Caco-2 (cell line): Measurements from ENCODE around the gene SPEG. TPM values are rescaled to one million over a fixed set of nuclear protein-coding genes. Genes with fewer than 3 reads are reported as not detected.

Experiments used
- BruUV-seq: library from RNA; stranded (reverse); fragments of 400-500 nt; replicated peaks from 2 replicates; lab custom pipeline; 2021; lab: Mats Ljungman, UMichigan
- CTCF ChIA-PET: fragments of 300-600 bp; sonication (Branson Sonifier 250); formaldehyde crosslinking; loops from one replicate; lab custom pipeline; 2022; ENCODE audit warnings: antibody characterized with exemption; lab: Charles Lee
- POLR2A ChIA-PET: fragments of 300-600 bp; sonication (Branson Sonifier 250); formaldehyde crosslinking; loops from one replicate; lab custom pipeline; 2022; ENCODE audit warnings: antibody characterized with exemption; lab: Charles Lee
- DNase-seq, 2 experiments: peaks; one replicate each; pipeline versions ENCODE4 v3.0.0 to v3.0.0-alpha.2; 2020 to 2022
- H3K27me3 ChIP-seq: replicated peaks from 2 replicates; pipeline ENCODE4 v1.6.0; 2011; ENCODE audit warnings: low read length; ENCODE audit not compliant: control insufficient read depth, insufficient read depth
- H3K36me3 ChIP-seq: 2 replicates; pipeline ENCODE4 v1.5.1; 2011; ENCODE audit warnings: low read length; ENCODE audit not compliant: control insufficient read depth, insufficient read depth
- H3K4me1 ChIP-seq: fragments of 250-450 bp; sonication (Bioruptor Pico); 2 replicates; pipeline ENCODE4 v1.5.1; 2020; ENCODE audit warnings: mild to moderate bottlenecking
- H3K4me3 ChIP-seq: 2 replicates; pipeline ENCODE4 v1.5.1; 2011; ENCODE audit warnings: low read depth, mild to moderate bottlenecking, control low read depth, low read length
- H3K9me3 ChIP-seq: fragments of 250-450 bp; sonication (Bioruptor Pico); 2 replicates; pipeline ENCODE4 v1.5.1; 2020; ENCODE audit warnings: mild to moderate bottlenecking, moderate library complexity
- H3K27ac Mint-ChIP-seq: one replicate; pipeline ENCODE4 v1.8.0; 2022; ENCODE audit warnings: mixed read lengths; ENCODE audit not compliant: unreplicated experiment
- H3K27me3 Mint-ChIP-seq: one replicate; pipeline ENCODE4 v1.8.0; 2022; ENCODE audit warnings: mixed read lengths; ENCODE audit not compliant: insufficient read depth, unreplicated experiment
- H3K36me3 Mint-ChIP-seq: one replicate; pipeline ENCODE4 v1.8.0; 2022; ENCODE audit warnings: mild to moderate bottlenecking, mixed read lengths; ENCODE audit not compliant: insufficient read depth, unreplicated experiment
- H3K4me1 Mint-ChIP-seq: one replicate; pipeline ENCODE4 v1.8.0; 2022; ENCODE audit warnings: low read depth, mixed read lengths; ENCODE audit not compliant: unreplicated experiment
- H3K4me3 Mint-ChIP-seq: one replicate; pipeline ENCODE4 v1.8.0; 2022; ENCODE audit warnings: mild to moderate bottlenecking, moderate library complexity, mixed read lengths; ENCODE audit not compliant: unreplicated experiment
- H3K9me3 Mint-ChIP-seq: one replicate; pipeline ENCODE4 v1.8.0; 2022; ENCODE audit warnings: mixed read lengths; ENCODE audit not compliant: unreplicated experiment
- CTCF ChIP-seq, 2 experiments: fragments of 200-600 bp in 1 of 2; IDR thresholded peaks; 1 replicate in 1 of 2; 2 replicates in 1 of 2; pipeline versions ENCODE4 v1.5.1 to v1.8.0; 2011 to 2022; ENCODE audit warnings: antibody characterized with exemption in 1 of 2, control low read depth in 1 of 2, inconsistent platforms in 1 of 2, low read depth in 1 of 2, low read length in 1 of 2, mild to moderate bottlenecking in 1 of 2, moderate library complexity in 1 of 2; ENCODE audit not compliant: insufficient read depth in 1 of 2, severe bottlenecking in 1 of 2, unreplicated experiment in 1 of 2
- intact Hi-C: fragments of 100-400 bp; cut with micrococcal nuclease; formaldehyde crosslinking; loops from one replicate; pipeline ENCODE4 v1.10.0; 2022; ENCODE audit not compliant: unreplicated experiment
- total RNA-seq: library from RNA; stranded (reverse); gene quantifications from 2 replicates; pipeline ENCODE4 v1.2.3, GENCODE V29; 2022

Gene SPEG
- total RNA-seq, 1 experiment from 2014 or later = 18.6 TPM

DNA sequence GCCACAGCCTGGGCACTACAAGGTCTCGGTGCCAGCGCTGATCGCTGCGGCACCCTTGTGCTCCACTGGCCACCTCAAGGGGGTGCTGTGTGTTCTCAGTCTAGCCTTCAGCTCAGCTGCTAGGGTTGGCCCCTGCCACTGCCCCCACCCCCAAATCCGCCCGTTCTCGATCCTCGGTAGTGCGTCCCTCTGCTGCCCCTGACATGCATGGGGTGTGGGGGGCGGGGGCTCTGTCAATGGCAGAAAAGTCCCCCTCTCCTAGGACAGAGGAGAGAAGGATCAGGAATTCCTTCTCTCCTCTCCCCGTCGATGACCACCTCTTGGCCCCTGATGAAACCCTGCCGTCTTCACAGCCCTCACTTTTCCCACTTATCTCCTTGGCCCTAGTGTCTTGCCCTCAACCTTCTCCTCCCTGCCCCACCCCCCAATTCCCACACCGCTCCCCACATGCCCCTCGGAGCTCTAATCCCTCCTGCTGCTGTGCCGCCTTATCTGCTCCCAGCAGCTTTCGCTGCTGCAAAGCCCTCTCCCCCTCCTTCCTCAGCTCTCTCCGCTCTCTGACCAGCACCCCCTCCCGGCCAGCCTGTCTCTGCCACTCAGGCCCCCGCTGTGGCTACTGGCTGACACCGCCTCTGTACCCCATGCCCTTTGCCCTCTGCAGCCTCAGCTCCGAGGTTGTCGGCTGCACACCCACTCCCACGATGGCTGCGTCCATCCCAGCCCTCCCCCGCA, 75.3 kb downstream of the SPEG start:
- Mint-ChIP-seq H3K27me3 (peaks cover 20% of the 10 kb centered on the region), H3K4me1 (peaks cover 18% of the 10 kb centered on the region), H3K4me3 (peak overlapping the region; percentile 80), H3K9me3 (no peaks in the 10 kb centered on the region), H3K27ac (no peak overlapping the region), H3K36me3 (no peaks in the 10 kb centered on the region)
- peaks cover 5% of the 10 kb centered on the region; the same call in 1 of the 2 replicates for H3K27me3 ChIP-seq
- peak; percentile 80 to 81 for DNase-seq
- no TSS peak for BruUV-seq
- ChIA-PET POLR2A (interaction anchor here (0.6 to 1.3 kb wide), 3 partner anchors 11 to 111 kb away, joined by 3 to 10 read pairs (median 3); partner anchors contain the start of gene GMPPA), CTCF (interaction anchor here (0.6 to 4.7 kb wide), 36 partner anchors 9 to 304 kb away, joined by 3 to 126 read pairs (median 4); partner anchors contain the start of genes CHPF, DNPEP, GMPPA and SPEG)
- H3K4me3 ChIP-seq = peak overlapping the region; percentile 64
- H3K9me3 ChIP-seq = no peaks in the 10 kb centered on the region
- intact Hi-C loops = loop anchor here (1.0 kb wide), 3 partner anchors 11 to 20 kb away; partner anchors contain the start of gene GMPPA
- H3K36me3 ChIP-seq = no peaks in the 10 kb centered on the region
- H3K4me1 ChIP-seq = peaks cover 12% of the 10 kb centered on the region
- TF ChIP-seq CTCF (IDR thresholded peaks at IDR 0.05; ENCODE audit: insufficient read depth in 1 of 2, low read depth in 1 of 2, low read length in 1 of 2, severe bottlenecking in 1 of 2, unreplicated experiment in 1 of 2) = peak; percentile 68 to 90

- Histone ChIP-seq H3K27me3 (peaks cover 5% of the 10 kb centered on the region; the same call in 1 of the 2 replicates), H3K9me3 (no peaks in the 10 kb centered on the region), H3K36me3 (no peaks in the 10 kb centered on the region), H3K4me3 (peak overlapping the region; percentile 64; the same call in 1 of the 2 replicates), H3K4me1 (peaks cover 12% of the 10 kb centered on the region)
- intact Hi-C loops = loop anchor here (1.0 kb wide), 3 partner anchors 11 to 20 kb away; partner anchors contain the start of gene GMPPA
- Mint-ChIP-seq H3K9me3 (no peaks in the 10 kb centered on the region), H3K27ac (no peak overlapping the region), H3K36me3 (no peaks in the 10 kb centered on the region), H3K27me3 (peaks cover 20% of the 10 kb centered on the region), H3K4me3 (peak overlapping the region; percentile 80), H3K4me1 (peaks cover 18% of the 10 kb centered on the region)
- no TSS peak for BruUV-seq
- DNase-seq = no peak
- ChIA-PET POLR2A (interaction anchor here (0.8 to 1.3 kb wide), 2 partner anchors 12 to 17 kb away, joined by 3 to 10 read pairs; partner anchors contain the start of gene GMPPA), CTCF (interaction anchor here (0.7 to 4.7 kb wide), 22 partner anchors 10 to 305 kb away, joined by 3 to 126 read pairs (median 9); partner anchors contain the start of genes CHPF, DNPEP, GMPPA and SPEG)
- no peak for TF ChIP-seq CTCF (IDR thresholded peaks at IDR 0.05; ENCODE audit: insufficient read depth in 1 of 2, low read depth in 1 of 2, low read length in 1 of 2, severe bottlenecking in 1 of 2, unreplicated experiment in 1 of 2)
Observed at GRCh38 chr2:219510512-219511135, 76.0 kb downstream of the SPEG start.
